Stimulated activated CD8-positive, alpha-beta memory T cell treated with anti-CD3 and anti-CD28 coated beads, Interleukin-4, amount 100 ng/mL, for 48 hours (primary cell): ENCODE results near the gene PAPOLA.
"Not testable (repeated sequence)": the region's sequence is repeated elsewhere in the genome, so short reads cannot be mapped to it uniquely, and the experiment has no call there.

ENCODE experiments used
- DNase-seq: peaks from one replicate; pipeline ENCODE4 v3.0.0-alpha.2; 2020

The PAPOLA gene

GRCh38 chr14:96503306-96503679, 1.1 kb downstream of the PAPOLA start:
- DNase-seq, result no peak

- DNase-seq, result not testable (repeated sequence)
Observed at GRCh38 chr14:96504353-96504752, 2.2 kb downstream of the PAPOLA start.

- no peak for DNase-seq
Observed at GRCh38 chr14:96507723-96508122, 5.5 kb downstream of the PAPOLA start.

- DNase-seq, result no peak
Observed at GRCh38 chr14:96508900-96509299, 6.7 kb downstream of the PAPOLA start.

GRCh38 chr14:96509457-96510090, 7.4 kb downstream of the PAPOLA start:
- DNase-seq, result no peak

GRCh38 chr14:96511146-96511545, 9.0 kb downstream of the PAPOLA start:
- no peak for DNase-seq

GRCh38 chr14:96511667-96512066, 9.5 kb downstream of the PAPOLA start:
- DNase-seq, result no peak

- DNase-seq, result no peak
Observed at GRCh38 chr14:96512122-96512521, 9.9 kb downstream of the PAPOLA start.

- DNase-seq, result no peak
Observed at GRCh38 chr14:96512602-96513397, 10.6 kb downstream of the PAPOLA start.

GRCh38 chr14:96514694-96515093, 12.5 kb downstream of the PAPOLA start:
- no peak for DNase-seq

GRCh38 chr14:96515731-96516130, 13.5 kb downstream of the PAPOLA start:
- no peak for DNase-seq

GRCh38 chr14:96516351-96516750, 14.2 kb downstream of the PAPOLA start:
- DNase-seq, result no peak

- no peak for DNase-seq
Observed at GRCh38 chr14:96519970-96520369, 17.8 kb downstream of the PAPOLA start.

GRCh38 chr14:96525452-96525851, 23.3 kb downstream of the PAPOLA start:
- no peak for DNase-seq

GRCh38 chr14:96532632-96533031, 30.4 kb downstream of the PAPOLA start:
- DNase-seq, result no peak

GRCh38 chr14:96536807-96537206, 34.6 kb downstream of the PAPOLA start:
- no peak for DNase-seq

- no peak for DNase-seq
Observed at GRCh38 chr14:96538097-96538989, 36.2 kb downstream of the PAPOLA start.

- DNase-seq, result no peak
Observed at GRCh38 chr14:96538990-96539317, 36.8 kb downstream of the PAPOLA start.

- DNase-seq, result no peak
Observed at GRCh38 chr14:96554315-96554910, 52.2 kb downstream of the PAPOLA start.

GRCh38 chr14:96559571-96559970, 57.4 kb downstream of the PAPOLA start:
- DNase-seq, result no peak

- DNase-seq, result no peak
Observed at GRCh38 chr14:96564389-96564788, 62.2 kb downstream of the PAPOLA start.

GRCh38 chr14:96565811-96566210, 63.6 kb downstream of the PAPOLA start:
- no peak for DNase-seq

- no peak for DNase-seq
Observed at GRCh38 chr14:96567289-96567899, 65.2 kb downstream of the PAPOLA start.
